SK-N-SH (cell line): ENCODE results near the gene LHFPL5.

ENCODE experiments used
- EZH2phosphoT487 ChIP-seq: fragments of 200-600 bp; sonication (generic); IDR thresholded peaks from 2 replicates; pipeline ENCODE4 v1.6.1; 2017; ENCODE audit warnings: low read depth, mixed run types, mild to moderate bottlenecking, antibody characterized with exemption, moderate library complexity, borderline replicate concordance
- IRF3 ChIP-seq: fragments of 150-350 bp; IDR thresholded peaks from 2 replicates; pipeline ENCODE4 v1.6.1; 2016; ENCODE audit warnings: mild to moderate bottlenecking, low read depth, low read length
- JUND ChIP-seq: IDR thresholded peaks from 2 replicates; pipeline ENCODE4 v1.4.0; 2012
- MEF2A ChIP-seq: IDR thresholded peaks from 2 replicates; pipeline ENCODE4 v1.4.0; 2012; ENCODE audit warnings: low read depth, borderline replicate concordance
- MXI1 ChIP-seq: IDR thresholded peaks from 2 replicates; pipeline ENCODE4 v1.6.1; 2012; ENCODE audit warnings: mild to moderate bottlenecking, low read depth, low read length, improper control_type of control experiment
- POLR2AphosphoS5 ChIP-seq: IDR thresholded peaks from 2 replicates; pipeline ENCODE4 v1.6.1; 2012; ENCODE audit warnings: low read depth, low read length
- RAD21 ChIP-seq: IDR thresholded peaks from 2 replicates; pipeline ENCODE4 v1.6.1; 2012; ENCODE audit warnings: mild to moderate bottlenecking, low read length
- REST ChIP-seq: IDR thresholded peaks from 2 replicates; pipeline ENCODE4 v1.6.1; 2012; ENCODE audit warnings: mild to moderate bottlenecking, low read depth, low read length, moderate library complexity
- SIN3A ChIP-seq: IDR thresholded peaks from 2 replicates; pipeline ENCODE4 v1.6.1; 2012; ENCODE audit warnings: low read depth, mild to moderate bottlenecking, low read length, moderate library complexity, borderline replicate concordance
- TCF12 ChIP-seq: IDR thresholded peaks from 2 replicates; pipeline ENCODE4 v1.4.0; 2012
- USF2 ChIP-seq: fragments of 150-350 bp; IDR thresholded peaks from 2 replicates; pipeline ENCODE4 v1.6.1; 2017; ENCODE audit warnings: antibody characterized with exemption, low read length, low read depth, borderline replicate concordance
- YY1 ChIP-seq: IDR thresholded peaks from 2 replicates; pipeline ENCODE4 v1.4.0; 2012; ENCODE audit warnings: low read depth, mild to moderate bottlenecking
- TF ChIP-seq, protein P1 (sequence below): fragments of 200-600 bp; sonication (generic); IDR thresholded peaks from 2 replicates; pipeline ENCODE4 v1.6.1; 2017; ENCODE audit warnings: antibody characterized with exemption, mild to moderate bottlenecking, moderate library complexity
- TF ChIP-seq, protein P2 (sequence below): IDR thresholded peaks from 2 replicates; pipeline ENCODE4 v1.4.0; 2012; ENCODE audit warnings: low read depth, borderline replicate concordance

GRCh38 chr6:35833536-35833935 is 28.4 kb downstream of the LHFPL5 start:
- TF ChIP-seq POLR2AphosphoS5 (no peak), EZH2phosphoT487 (no peak), JUND (no peak), USF2 (no peak), SIN3A (no peak), MEF2A (no peak), YY1 (no peak), IRF3 (no peak), REST (no peak), TCF12 (no peak), RAD21 (no peak), MXI1 (no peak)
- TF ChIP-seq, protein P1, sequence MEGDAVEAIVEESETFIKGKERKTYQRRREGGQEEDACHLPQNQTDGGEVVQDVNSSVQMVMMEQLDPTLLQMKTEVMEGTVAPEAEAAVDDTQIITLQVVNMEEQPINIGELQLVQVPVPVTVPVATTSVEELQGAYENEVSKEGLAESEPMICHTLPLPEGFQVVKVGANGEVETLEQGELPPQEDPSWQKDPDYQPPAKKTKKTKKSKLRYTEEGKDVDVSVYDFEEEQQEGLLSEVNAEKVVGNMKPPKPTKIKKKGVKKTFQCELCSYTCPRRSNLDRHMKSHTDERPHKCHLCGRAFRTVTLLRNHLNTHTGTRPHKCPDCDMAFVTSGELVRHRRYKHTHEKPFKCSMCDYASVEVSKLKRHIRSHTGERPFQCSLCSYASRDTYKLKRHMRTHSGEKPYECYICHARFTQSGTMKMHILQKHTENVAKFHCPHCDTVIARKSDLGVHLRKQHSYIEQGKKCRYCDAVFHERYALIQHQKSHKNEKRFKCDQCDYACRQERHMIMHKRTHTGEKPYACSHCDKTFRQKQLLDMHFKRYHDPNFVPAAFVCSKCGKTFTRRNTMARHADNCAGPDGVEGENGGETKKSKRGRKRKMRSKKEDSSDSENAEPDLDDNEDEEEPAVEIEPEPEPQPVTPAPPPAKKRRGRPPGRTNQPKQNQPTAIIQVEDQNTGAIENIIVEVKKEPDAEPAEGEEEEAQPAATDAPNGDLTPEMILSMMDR, result no peak
- TF ChIP-seq, protein P2, sequence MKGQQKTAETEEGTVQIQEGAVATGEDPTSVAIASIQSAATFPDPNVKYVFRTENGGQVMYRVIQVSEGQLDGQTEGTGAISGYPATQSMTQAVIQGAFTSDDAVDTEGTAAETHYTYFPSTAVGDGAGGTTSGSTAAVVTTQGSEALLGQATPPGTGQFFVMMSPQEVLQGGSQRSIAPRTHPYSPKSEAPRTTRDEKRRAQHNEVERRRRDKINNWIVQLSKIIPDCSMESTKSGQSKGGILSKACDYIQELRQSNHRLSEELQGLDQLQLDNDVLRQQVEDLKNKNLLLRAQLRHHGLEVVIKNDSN, result no peak
